ENCODE results near the gene CDH4. TPM values are rescaled to one million over a fixed set of nuclear protein-coding genes. Genes with fewer than 3 reads are reported as not detected.

Gene CDH4
- total and polyA plus RNA-seq, 9 of the 15 experiments (the other 6 are each of a cell fraction or from before 2014, with no cell fraction given), result 0.04 TPM; not detected in 8

DNA sequence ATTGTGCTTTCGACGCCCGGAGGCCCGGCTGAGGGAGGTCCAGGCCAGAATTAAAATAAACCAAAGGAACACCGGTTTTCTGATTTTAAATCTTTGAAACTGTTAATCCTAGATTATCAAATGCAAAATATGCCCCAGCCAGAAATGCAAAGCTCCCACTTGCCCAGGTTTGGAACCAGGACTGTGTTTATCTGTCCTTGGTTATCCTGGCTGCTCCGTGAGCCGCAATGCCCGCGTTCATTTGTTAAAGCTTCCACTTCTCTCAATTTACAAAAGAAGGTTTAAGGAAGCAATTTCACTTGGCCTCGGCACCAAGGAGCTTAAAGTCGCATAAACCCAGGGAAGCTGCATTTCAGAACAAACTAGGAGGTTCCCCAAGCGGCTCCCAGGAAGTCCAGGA is 563.6 kb downstream of the CDH4 start:
- peaks cover 3% of the 10 kb centered on the region; the same call in 1 of the 2 replicates for H4K20me1 ChIP-seq (replicated peaks; ENCODE audit: control insufficient read depth, insufficient read depth, low read length)
- peaks cover 33 to 96% of the 10 kb centered on the region in 2 experiments; a peak in 4 of 5 replicates for H3K27me3 ChIP-seq (ENCODE audit: control insufficient read depth in 2 of 2, insufficient read depth in 2 of 2, low read length in 2 of 2)
- no peaks in the 10 kb centered on the region for H3K36me3 ChIP-seq (ENCODE audit: control insufficient read depth, insufficient read depth, low read length)
- no peaks in the 10 kb centered on the region for H3K9me3 ChIP-seq (replicated peaks; ENCODE audit: control insufficient read depth, insufficient read depth, low read depth, low read length)
- ChIA-PET CTCF (ENCODE audit: low intra/inter-chr PET ratio) (no interaction called here), POLR2A (no interaction called here)
- H3K4me1 ChIP-seq (replicated peaks in 1 of 2; ENCODE audit: control insufficient read depth in 2 of 2, insufficient read depth in 2 of 2, low read length in 2 of 2), result no peaks in the 10 kb centered on the region; a peak in 1 of 5 replicates
- in situ Hi-C loops (cut with MboI), result no loop called here
- no peak overlapping the region for H3K9ac ChIP-seq (ENCODE audit: insufficient read depth in 1 of 2, low read depth in 2 of 2, low read length in 2 of 2)
- TF ChIP-seq NCOA1 (IDR thresholded peaks at IDR 0.05; ENCODE audit: low read depth) (no peak), FOXM1 (IDR thresholded peaks at IDR 0.05; ENCODE audit: low read depth) (no peak), FOXM1 (CRISPR knock-in tag; IDR thresholded peaks at IDR 0.05; ENCODE audit: low read depth) (no peak), HCFC1 (IDR thresholded peaks at IDR 0.05; ENCODE audit: low read depth, low read length) (no peak), ZNF561 (CRISPR knock-in tag; conservative IDR thresholded peaks at IDR 0.05) (no peak), ZBED1 (IDR thresholded peaks at IDR 0.05) (no peak), RAD21 (CRISPR knock-in tag; conservative IDR thresholded peaks at IDR 0.05 in 1 of 2, IDR thresholded peaks at IDR 0.05 in 1 of 2) (no peak), TSC22D4 (tag; IDR thresholded peaks at IDR 0.05) (no peak), MCM5 (IDR thresholded peaks at IDR 0.05; ENCODE audit: low read depth) (no peak), GABPB2 (CRISPR knock-in tag; conservative IDR thresholded peaks at IDR 0.05) (no peak), CBFB (CRISPR knock-in tag; IDR thresholded peaks at IDR 0.05) (no peak)
- TF ChIP-seq, protein P1, sequence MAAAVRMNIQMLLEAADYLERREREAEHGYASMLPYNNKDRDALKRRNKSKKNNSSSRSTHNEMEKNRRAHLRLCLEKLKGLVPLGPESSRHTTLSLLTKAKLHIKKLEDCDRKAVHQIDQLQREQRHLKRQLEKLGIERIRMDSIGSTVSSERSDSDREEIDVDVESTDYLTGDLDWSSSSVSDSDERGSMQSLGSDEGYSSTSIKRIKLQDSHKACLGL (CRISPR knock-in tag; IDR thresholded peaks at IDR 0.05; ENCODE audit: borderline replicate concordance, poor library complexity, severe bottlenecking), result no peak
- TF ChIP-seq, protein P2, sequence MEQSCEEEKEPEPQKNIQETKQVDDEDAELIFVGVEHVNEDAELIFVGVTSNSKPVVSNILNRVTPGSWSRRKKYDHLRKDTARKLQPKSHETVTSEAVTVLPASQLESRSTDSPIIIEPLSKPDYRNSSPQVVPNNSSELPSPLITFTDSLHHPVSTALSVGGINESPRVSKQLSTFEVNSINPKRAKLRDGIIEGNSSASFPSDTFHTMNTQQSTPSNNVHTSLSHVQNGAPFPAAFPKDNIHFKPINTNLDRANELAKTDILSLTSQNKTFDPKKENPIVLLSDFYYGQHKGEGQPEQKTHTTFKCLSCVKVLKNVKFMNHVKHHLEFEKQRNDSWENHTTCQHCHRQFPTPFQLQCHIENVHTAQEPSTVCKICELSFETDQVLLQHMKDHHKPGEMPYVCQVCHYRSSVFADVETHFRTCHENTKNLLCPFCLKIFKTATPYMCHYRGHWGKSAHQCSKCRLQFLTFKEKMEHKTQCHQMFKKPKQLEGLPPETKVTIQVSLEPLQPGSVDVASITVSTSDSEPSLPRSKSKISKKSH (CRISPR knock-in tag; IDR thresholded peaks at IDR 0.05), result no peak
- TF ChIP-seq, protein P3, sequence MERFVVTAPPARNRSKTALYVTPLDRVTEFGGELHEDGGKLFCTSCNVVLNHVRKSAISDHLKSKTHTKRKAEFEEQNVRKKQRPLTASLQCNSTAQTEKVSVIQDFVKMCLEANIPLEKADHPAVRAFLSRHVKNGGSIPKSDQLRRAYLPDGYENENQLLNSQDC (CRISPR knock-in tag; IDR thresholded peaks at IDR 0.05), result no peak
- TF ChIP-seq, protein P4, sequence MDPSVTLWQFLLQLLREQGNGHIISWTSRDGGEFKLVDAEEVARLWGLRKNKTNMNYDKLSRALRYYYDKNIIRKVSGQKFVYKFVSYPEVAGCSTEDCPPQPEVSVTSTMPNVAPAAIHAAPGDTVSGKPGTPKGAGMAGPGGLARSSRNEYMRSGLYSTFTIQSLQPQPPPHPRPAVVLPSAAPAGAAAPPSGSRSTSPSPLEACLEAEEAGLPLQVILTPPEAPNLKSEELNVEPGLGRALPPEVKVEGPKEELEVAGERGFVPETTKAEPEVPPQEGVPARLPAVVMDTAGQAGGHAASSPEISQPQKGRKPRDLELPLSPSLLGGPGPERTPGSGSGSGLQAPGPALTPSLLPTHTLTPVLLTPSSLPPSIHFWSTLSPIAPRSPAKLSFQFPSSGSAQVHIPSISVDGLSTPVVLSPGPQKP (CRISPR knock-in tag; IDR thresholded peaks at IDR 0.05), result no peak
- DNase-seq (ENCODE audit: extremely low read depth in 1 of 4, low spot score in 3 of 4) (no peak), FAIRE-seq (no peak), ATAC-seq (no peak)
- intact Hi-C loops (cut with micrococcal nuclease), result no loop called here
- no peaks in the 10 kb centered on the region for H3K9me1 ChIP-seq (ENCODE audit: control insufficient read depth, insufficient read depth, low read length)
- 1% methylated on average over 12 of the region's 12 CpGs for WGBS (ENCODE audit: insufficient coverage, low coverage, missing lambda C conversion rate)
- H3K27ac ChIP-seq (ENCODE audit: extremely low read depth, low read depth, low read length), result no peak overlapping the region
- H3K4me2 ChIP-seq (ENCODE audit: insufficient read depth, low read length), result no peak overlapping the region
- H2AFZ ChIP-seq (ENCODE audit: low read depth, low read length), result no peak overlapping the region
- no peak overlapping the region for H3K4me3 ChIP-seq
- no peaks in the 10 kb centered on the region for H3K79me2 ChIP-seq (ENCODE audit: control insufficient read depth, insufficient read depth, low read length)
- no TSS peak for BruUV-seq (replicated peaks)
